ENCODE results near the gene ECD. TPM values are rescaled to one million over a fixed set of nuclear protein-coding genes. Genes with fewer than 3 reads are reported as not detected.

Gene ECD
- total RNA-seq, 4 donors from 2014 or later = 29.8 to 35.4 (median 31.3) TPM

DNA sequence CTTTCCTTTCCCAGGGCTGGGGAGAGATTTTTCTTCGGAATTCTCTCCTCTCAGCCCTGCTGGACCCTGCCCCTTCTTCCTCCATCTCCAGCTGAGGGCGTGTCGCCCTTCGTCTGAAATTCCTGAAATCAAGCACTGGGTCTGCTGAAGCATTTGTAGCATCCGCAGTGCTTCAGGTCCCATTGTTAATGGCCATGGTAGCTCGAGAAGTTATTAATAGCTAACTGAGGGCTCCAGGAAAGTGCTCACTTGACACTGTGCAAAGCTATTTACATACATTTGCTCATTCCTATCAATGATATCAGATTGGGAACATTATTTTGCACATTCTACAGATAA lies 626 bp upstream of the ECD start:
- TF ChIP-seq, protein P1, sequence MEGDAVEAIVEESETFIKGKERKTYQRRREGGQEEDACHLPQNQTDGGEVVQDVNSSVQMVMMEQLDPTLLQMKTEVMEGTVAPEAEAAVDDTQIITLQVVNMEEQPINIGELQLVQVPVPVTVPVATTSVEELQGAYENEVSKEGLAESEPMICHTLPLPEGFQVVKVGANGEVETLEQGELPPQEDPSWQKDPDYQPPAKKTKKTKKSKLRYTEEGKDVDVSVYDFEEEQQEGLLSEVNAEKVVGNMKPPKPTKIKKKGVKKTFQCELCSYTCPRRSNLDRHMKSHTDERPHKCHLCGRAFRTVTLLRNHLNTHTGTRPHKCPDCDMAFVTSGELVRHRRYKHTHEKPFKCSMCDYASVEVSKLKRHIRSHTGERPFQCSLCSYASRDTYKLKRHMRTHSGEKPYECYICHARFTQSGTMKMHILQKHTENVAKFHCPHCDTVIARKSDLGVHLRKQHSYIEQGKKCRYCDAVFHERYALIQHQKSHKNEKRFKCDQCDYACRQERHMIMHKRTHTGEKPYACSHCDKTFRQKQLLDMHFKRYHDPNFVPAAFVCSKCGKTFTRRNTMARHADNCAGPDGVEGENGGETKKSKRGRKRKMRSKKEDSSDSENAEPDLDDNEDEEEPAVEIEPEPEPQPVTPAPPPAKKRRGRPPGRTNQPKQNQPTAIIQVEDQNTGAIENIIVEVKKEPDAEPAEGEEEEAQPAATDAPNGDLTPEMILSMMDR (IDR thresholded peaks at IDR 0.05) = no peak
- TF ChIP-seq POLR2A (IDR thresholded peaks at IDR 0.05) = no peak
- intact Hi-C loops (cut with DNase I; ENCODE audit: low total_unique reads) = no loop called here
- peak overlapping the region; percentile 84 for H3K4me3 ChIP-seq (ENCODE audit: low read depth, poor library complexity, severe bottlenecking)
- no peak for DNase-seq (ENCODE audit: low spot score in 2 of 2)
- WGBS, 2 donors = 0% methylated on average over 6 of the region's 6 CpGs

DNA sequence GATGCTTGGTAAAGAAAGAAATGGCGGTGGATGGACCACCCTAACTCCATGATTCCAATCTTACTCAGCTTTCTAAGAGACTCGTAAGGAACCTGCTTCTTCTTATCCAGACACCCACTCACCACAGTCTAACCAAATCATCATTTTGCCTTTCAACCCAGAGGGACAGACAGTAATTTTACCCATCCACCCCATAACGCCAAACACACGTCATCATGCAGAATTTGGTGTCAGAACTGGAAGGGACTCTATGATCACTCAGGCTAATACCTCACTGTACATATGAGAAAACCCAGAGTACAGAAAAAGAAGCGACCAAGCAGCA lies 388 bp downstream of the ECD start:
- TF ChIP-seq POLR2A (IDR thresholded peaks at IDR 0.05) = no peak
- TF ChIP-seq, protein P1 (IDR thresholded peaks at IDR 0.05) = no peak
- no peak for DNase-seq (ENCODE audit: low spot score in 2 of 2)
- intact Hi-C loops (cut with DNase I; ENCODE audit: low total_unique reads) = no loop called here
- peak overlapping the region; percentile 84 for H3K4me3 ChIP-seq (ENCODE audit: low read depth, poor library complexity, severe bottlenecking)
- WGBS, 2 donors = 2 to 7% methylated on average over 5 of the region's 5 CpGs

DNA sequence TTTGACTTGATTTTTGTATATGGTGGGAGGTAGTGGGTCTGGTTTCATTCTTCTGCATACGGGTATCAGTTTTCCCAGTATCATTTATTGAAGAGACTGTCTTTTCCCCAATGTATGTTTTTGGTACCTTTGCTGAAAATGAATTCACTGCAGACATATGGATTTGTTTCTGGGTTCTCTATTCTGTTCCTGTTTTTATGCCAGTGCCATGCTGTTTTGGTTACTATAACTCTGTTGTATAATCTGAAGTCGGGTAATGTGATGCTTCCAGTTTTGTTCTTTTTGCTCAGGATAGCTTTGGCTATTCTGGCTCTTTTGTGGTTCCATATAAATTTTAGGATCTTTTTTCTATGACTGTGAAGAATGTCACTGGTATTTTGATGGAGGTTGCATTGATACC lies 836 bp downstream of the ECD start:
- TF ChIP-seq POLR2A (IDR thresholded peaks at IDR 0.05) = no peak
- TF ChIP-seq, protein P1 (IDR thresholded peaks at IDR 0.05) = no peak
- 76 to 79% methylated on average over 2 of the region's 2 CpGs for WGBS, 2 donors
- no peak for DNase-seq (ENCODE audit: low spot score in 2 of 2)
- H3K4me3 ChIP-seq (ENCODE audit: low read depth, poor library complexity, severe bottlenecking) = no peak overlapping the region
- intact Hi-C loops (cut with DNase I; ENCODE audit: low total_unique reads) = no loop called here

DNA sequence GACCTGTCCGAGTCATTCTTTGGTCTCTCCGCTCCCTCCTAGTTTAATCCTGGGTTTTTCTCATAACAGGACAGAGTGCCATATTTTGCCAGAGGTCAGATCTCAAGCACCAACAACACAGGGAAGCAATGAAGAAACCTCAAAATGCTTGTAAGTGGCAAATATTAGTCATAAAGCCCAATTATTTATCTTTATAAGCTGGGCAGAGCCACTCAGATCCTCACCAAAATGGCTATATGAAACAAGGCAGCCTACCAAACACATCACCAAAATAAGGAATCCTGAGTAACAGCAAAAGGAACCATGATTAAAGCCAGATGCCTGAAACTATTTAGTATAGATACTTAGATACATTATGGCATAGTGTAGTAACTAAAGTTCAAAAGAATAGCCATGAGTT lies 4.7 kb downstream of the ECD start:
- WGBS, 2 donors = 95 to 97% methylated on average over 2 of the region's 2 CpGs
- intact Hi-C loops (cut with DNase I; ENCODE audit: low total_unique reads) = no loop called here
- no peak for TF ChIP-seq POLR2A (IDR thresholded peaks at IDR 0.05)
- TF ChIP-seq, protein P1 (IDR thresholded peaks at IDR 0.05) = no peak
- no peak overlapping the region for H3K4me3 ChIP-seq (ENCODE audit: low read depth, poor library complexity, severe bottlenecking)
- no peak for DNase-seq (ENCODE audit: low spot score in 2 of 2)

DNA sequence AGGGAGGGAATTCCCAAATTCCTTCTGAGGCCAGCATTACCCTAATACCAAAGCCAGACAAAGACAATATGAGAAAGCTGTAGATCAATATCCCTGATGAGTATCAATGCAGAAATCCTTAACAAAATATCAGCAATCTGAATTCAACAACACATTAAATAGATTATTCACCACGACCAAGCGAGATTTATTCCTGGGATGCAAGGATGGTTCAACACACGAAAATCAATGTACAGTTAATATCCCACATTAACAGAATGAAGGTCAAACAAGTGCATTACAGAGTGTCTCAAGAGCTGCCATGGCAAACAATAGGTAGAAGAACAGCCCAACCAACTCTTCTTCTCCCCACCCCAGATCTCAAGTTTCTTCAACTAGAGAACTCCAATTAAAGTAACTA lies 6.1 kb downstream of the ECD start:
- H3K4me3 ChIP-seq (ENCODE audit: low read depth, poor library complexity, severe bottlenecking) = no peak overlapping the region
- intact Hi-C loops (cut with DNase I; ENCODE audit: low total_unique reads) = no loop called here
- no peak for DNase-seq (ENCODE audit: low spot score in 2 of 2)
- TF ChIP-seq, protein P1 (IDR thresholded peaks at IDR 0.05) = no peak
- TF ChIP-seq POLR2A (IDR thresholded peaks at IDR 0.05) = no peak
- WGBS, 2 donors = 89 to 94% methylated on average over 3 of the region's 3 CpGs

DNA sequence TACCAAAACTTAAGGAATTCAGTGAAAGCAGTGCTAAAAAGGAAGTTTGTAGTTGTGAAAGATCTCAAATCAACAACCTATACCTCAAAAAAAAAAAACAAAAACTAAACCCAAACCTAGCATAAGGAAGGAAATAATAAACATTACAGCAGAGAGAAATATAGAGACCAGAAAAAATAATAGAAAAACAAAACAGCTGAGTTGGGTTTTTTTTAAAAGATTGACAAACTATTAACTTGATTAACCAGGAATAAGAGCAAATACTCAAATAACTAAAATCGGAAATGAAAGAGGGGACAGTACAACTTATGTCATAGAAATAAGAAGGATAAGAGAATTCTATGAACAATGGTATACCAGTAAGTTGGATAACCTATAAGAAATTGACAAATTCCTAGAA lies 6.7 kb downstream of the ECD start:
- intact Hi-C loops (cut with DNase I; ENCODE audit: low total_unique reads) = no loop called here
- no peak for TF ChIP-seq POLR2A (IDR thresholded peaks at IDR 0.05)
- TF ChIP-seq, protein P1 (IDR thresholded peaks at IDR 0.05) = no peak
- DNase-seq (ENCODE audit: low spot score in 2 of 2) = no peak
- no peak overlapping the region for H3K4me3 ChIP-seq (ENCODE audit: low read depth, poor library complexity, severe bottlenecking)
- 83 to 90% methylated on average over 1 of the region's 1 CpG for WGBS, 2 donors

Measured in lower leg skin (tissue), 4 donors.